Mesenchymal stem cell (in vitro differentiated cells and primary cell): ENCODE data around the gene GNAZ.

Experiments used
- DNase-seq: peaks from one replicate; pipeline ENCODE4 v3.0.0-alpha.2; 2013
- H2AFZ ChIP-seq: one replicate; pipeline ENCODE4 v1.6.1; 2013; ENCODE audit warnings: low read depth, mild to moderate bottlenecking, control low read depth, inconsistent platforms, low read length, moderate library complexity
- H2AK5ac ChIP-seq: 2 replicates; pipeline ENCODE4 v1.6.1; 2013; ENCODE audit warnings: low read length, moderate library complexity, mild to moderate bottlenecking, inconsistent platforms; ENCODE audit not compliant: severe bottlenecking
- H2BK120ac ChIP-seq: one replicate; pipeline ENCODE4 v1.6.1; 2013; ENCODE audit warnings: low read depth, mild to moderate bottlenecking, inconsistent platforms, low read length, moderate library complexity
- H2BK12ac ChIP-seq, 2 experiments: one replicate each; pipeline ENCODE4 v1.6.1; 2013; ENCODE audit warnings: inconsistent platforms in 2 of 2, low read length in 2 of 2, mild to moderate bottlenecking in 2 of 2, moderate library complexity in 2 of 2, control low read depth in 1 of 2
- H2BK15ac ChIP-seq: one replicate; pipeline ENCODE4 v1.6.1; 2013; ENCODE audit warnings: mild to moderate bottlenecking, low read depth, inconsistent platforms; ENCODE audit not compliant: poor library complexity, severe bottlenecking
- H2BK5ac ChIP-seq: 2 replicates; pipeline ENCODE4 v1.6.1; 2013; ENCODE audit warnings: low read depth, mild to moderate bottlenecking, low read length, control low read depth, inconsistent platforms; ENCODE audit not compliant: poor library complexity, severe bottlenecking
- H3K14ac ChIP-seq, 2 experiments: one replicate each; pipeline ENCODE4 v1.6.1; 2013; ENCODE audit warnings: inconsistent platforms in 2 of 2, low read length in 2 of 2, control low read depth in 1 of 2, mild to moderate bottlenecking in 1 of 2, moderate library complexity in 1 of 2
- H3K18ac ChIP-seq, 2 experiments: one replicate each; pipeline ENCODE4 v1.6.1; 2013; ENCODE audit warnings: inconsistent platforms in 2 of 2, low read length in 2 of 2, control low read depth in 1 of 2, low read depth in 1 of 2, mild to moderate bottlenecking in 1 of 2
- H3K23ac ChIP-seq, 2 experiments: one replicate each; pipeline ENCODE4 v1.6.1; 2013; ENCODE audit warnings: inconsistent platforms in 2 of 2, low read length in 2 of 2, mild to moderate bottlenecking in 2 of 2, moderate library complexity in 2 of 2, control low read depth in 1 of 2
- H3K27ac ChIP-seq: 2 replicates; pipeline ENCODE4 v1.5.1; 2013; ENCODE audit warnings: mild to moderate bottlenecking, moderate library complexity, low read length, control low read depth, inconsistent platforms; ENCODE audit not compliant: poor library complexity, severe bottlenecking
- H3K27me3 ChIP-seq, 2 experiments: 2 replicates each; pipeline versions ENCODE4 v1.6.1 to v1.7.0; 2013; ENCODE audit warnings: low read length in 2 of 2, mild to moderate bottlenecking in 2 of 2, moderate library complexity in 2 of 2, control low read depth in 1 of 2, inconsistent platforms in 1 of 2; ENCODE audit not compliant: control insufficient read depth in 1 of 2, insufficient read depth in 1 of 2
- H3K36me3 ChIP-seq, 2 experiments: 2 replicates each; pipeline versions ENCODE4 v1.6.1 to v1.7.0; 2013; ENCODE audit warnings: low read length in 2 of 2, control low read depth in 1 of 2, inconsistent platforms in 1 of 2, low read depth in 1 of 2, mild to moderate bottlenecking in 1 of 2; ENCODE audit not compliant: insufficient read depth in 2 of 2, control insufficient read depth in 1 of 2
- H3K4ac ChIP-seq, 2 experiments: one replicate each; pipeline ENCODE4 v1.6.1; 2013; ENCODE audit warnings: inconsistent platforms in 2 of 2, low read length in 2 of 2, mild to moderate bottlenecking in 2 of 2, moderate library complexity in 2 of 2, control low read depth in 1 of 2, low read depth in 1 of 2
- H3K4me1 ChIP-seq: 2 replicates; pipeline ENCODE4 v1.6.1; 2013; ENCODE audit warnings: low read depth, low read length, control low read depth; ENCODE audit not compliant: control insufficient read depth, insufficient read depth
- H3K4me2 ChIP-seq: 2 replicates; pipeline ENCODE4 v1.6.1; 2013; ENCODE audit warnings: low read length, mild to moderate bottlenecking, inconsistent platforms; ENCODE audit not compliant: poor library complexity, severe bottlenecking
- H3K4me3 ChIP-seq, 2 experiments: 2 replicates each; pipeline versions ENCODE4 v1.5.1 to v1.7.0; 2013; ENCODE audit warnings: low read length in 2 of 2, mild to moderate bottlenecking in 2 of 2, control low read depth in 1 of 2, low read depth in 1 of 2; ENCODE audit not compliant: insufficient read depth in 1 of 2
- H3K79me1 ChIP-seq: replicated peaks from 2 replicates; pipeline ENCODE4 v1.6.1; 2013; ENCODE audit warnings: mild to moderate bottlenecking, control low read depth, low read length, inconsistent platforms; ENCODE audit not compliant: poor library complexity, severe bottlenecking
- H3K9ac ChIP-seq: 2 replicates; pipeline ENCODE4 v1.7.0; 2013; ENCODE audit warnings: mild to moderate bottlenecking, low read length, moderate library complexity
- H3K9me3 ChIP-seq: 2 replicates; pipeline ENCODE4 v1.7.0; 2013; ENCODE audit warnings: mild to moderate bottlenecking, low read length; ENCODE audit not compliant: control insufficient read depth
- H4K8ac ChIP-seq: one replicate; pipeline ENCODE4 v1.6.1; 2013; ENCODE audit warnings: inconsistent platforms, mild to moderate bottlenecking, low read length, moderate library complexity
- H4K91ac ChIP-seq: one replicate; pipeline ENCODE4 v1.6.1; 2013; ENCODE audit warnings: mild to moderate bottlenecking, low read length, inconsistent platforms
- WGBS: methylation state at CpG from one replicate; pipeline ENCODE4 v1.1.7; 2013; ENCODE audit warnings: mixed read lengths; 5-methylcytosine and 5-hydroxymethylcytosine counted together

Gene GNAZ

DNA sequence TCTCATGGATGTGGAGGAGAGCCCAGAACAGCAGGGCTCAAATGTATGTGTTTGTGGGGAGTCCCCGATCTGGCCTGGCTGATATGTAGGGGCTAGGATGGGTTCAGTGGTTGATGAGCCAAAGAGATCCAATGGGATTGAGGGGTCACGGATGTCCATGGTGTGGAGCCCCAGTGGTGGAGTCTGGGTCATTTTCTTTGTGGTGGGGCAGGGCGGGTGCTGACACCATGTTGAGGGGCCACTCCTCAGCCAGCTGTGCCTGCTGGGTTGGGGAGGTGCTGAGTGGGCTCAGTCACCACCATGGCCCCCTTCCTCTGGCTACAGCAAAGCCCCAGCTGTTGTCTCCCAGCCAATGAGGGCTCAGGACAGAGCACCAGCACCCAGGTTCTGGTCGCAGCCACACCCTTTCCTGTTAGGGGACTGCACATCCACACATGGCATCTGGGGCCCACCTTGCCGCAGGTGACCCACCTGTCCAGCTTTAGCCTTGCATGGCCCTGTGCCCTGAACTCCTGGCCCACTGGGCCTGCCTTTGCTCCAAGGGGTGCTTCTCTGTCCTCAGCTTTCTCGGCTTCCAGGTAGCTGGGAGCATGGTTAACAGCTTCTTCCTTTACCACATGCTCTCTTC lies 3.2 kb upstream of the GNAZ start:
- H3K4me3 ChIP-seq = no peak overlapping the region
- no peaks in the 10 kb centered on the region for H3K79me1 ChIP-seq
- H4K91ac ChIP-seq = no peak overlapping the region
- H3K23ac ChIP-seq = no peak overlapping the region
- no peak overlapping the region for H2BK12ac ChIP-seq
- no peak overlapping the region for H3K9ac ChIP-seq
- H3K27me3 ChIP-seq = peaks cover 49% of the 10 kb centered on the region in 2 experiments
- no peak overlapping the region for H3K4ac ChIP-seq
- H3K4me1 ChIP-seq = peaks cover 14% of the 10 kb centered on the region
- H2AK5ac ChIP-seq = no peak overlapping the region
- H2BK5ac ChIP-seq = no peak overlapping the region
- no peak for DNase-seq
- H3K18ac ChIP-seq = no peak overlapping the region
- no peak overlapping the region for H3K14ac ChIP-seq
- no peak overlapping the region for H2AFZ ChIP-seq
- no peak overlapping the region for H3K4me2 ChIP-seq
- 84% methylated on average over 6 of the region's 6 CpGs for WGBS
- no peaks in the 10 kb centered on the region for H3K36me3 ChIP-seq
- no peak overlapping the region for H3K27ac ChIP-seq
- H2BK15ac ChIP-seq = no peak overlapping the region
- H3K9me3 ChIP-seq = no peaks in the 10 kb centered on the region
- H2BK120ac ChIP-seq = no peak overlapping the region
- no peak overlapping the region for H4K8ac ChIP-seq

DNA sequence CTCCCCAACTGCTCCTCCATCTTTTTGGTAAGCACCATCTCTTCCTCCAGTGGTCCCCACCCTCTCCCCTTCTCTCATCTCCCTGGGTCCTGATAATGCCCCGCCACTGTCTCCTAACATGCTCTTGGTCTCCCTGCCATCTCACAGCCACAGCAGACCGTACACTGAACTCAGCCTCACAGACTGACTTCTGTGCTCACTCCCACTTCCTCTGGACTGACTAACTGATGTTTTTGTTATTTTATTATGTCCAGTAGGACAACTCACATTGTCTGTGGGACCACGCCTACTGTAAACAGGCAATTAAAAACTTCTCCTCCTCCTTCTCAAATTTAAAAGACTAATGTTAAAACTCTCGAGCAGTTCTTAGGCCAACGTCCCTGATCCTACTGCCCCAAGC lies 2.6 kb upstream of the GNAZ start:
- no peak overlapping the region for H3K4ac ChIP-seq
- no peak overlapping the region for H2BK5ac ChIP-seq
- H2BK12ac ChIP-seq = no peak overlapping the region
- H3K14ac ChIP-seq = no peak overlapping the region
- H3K4me3 ChIP-seq = no peak overlapping the region
- H3K4me1 ChIP-seq = peaks cover 17% of the 10 kb centered on the region
- H3K27ac ChIP-seq = no peak overlapping the region
- DNase-seq = no peak
- no peak overlapping the region for H4K8ac ChIP-seq
- no peak overlapping the region for H3K4me2 ChIP-seq
- no peaks in the 10 kb centered on the region for H3K79me1 ChIP-seq
- peaks cover 53 to 54% of the 10 kb centered on the region in 2 experiments for H3K27me3 ChIP-seq
- H2AFZ ChIP-seq = no peak overlapping the region
- H4K91ac ChIP-seq = no peak overlapping the region
- H3K9ac ChIP-seq = no peak overlapping the region
- H3K36me3 ChIP-seq = no peaks in the 10 kb centered on the region
- no peak overlapping the region for H3K18ac ChIP-seq
- no peak overlapping the region for H3K23ac ChIP-seq
- H3K9me3 ChIP-seq = no peaks in the 10 kb centered on the region
- H2BK120ac ChIP-seq = no peak overlapping the region
- H2BK15ac ChIP-seq = no peak overlapping the region
- H2AK5ac ChIP-seq = no peak overlapping the region
- 73% methylated on average over 5 of the region's 5 CpGs for WGBS

DNA sequence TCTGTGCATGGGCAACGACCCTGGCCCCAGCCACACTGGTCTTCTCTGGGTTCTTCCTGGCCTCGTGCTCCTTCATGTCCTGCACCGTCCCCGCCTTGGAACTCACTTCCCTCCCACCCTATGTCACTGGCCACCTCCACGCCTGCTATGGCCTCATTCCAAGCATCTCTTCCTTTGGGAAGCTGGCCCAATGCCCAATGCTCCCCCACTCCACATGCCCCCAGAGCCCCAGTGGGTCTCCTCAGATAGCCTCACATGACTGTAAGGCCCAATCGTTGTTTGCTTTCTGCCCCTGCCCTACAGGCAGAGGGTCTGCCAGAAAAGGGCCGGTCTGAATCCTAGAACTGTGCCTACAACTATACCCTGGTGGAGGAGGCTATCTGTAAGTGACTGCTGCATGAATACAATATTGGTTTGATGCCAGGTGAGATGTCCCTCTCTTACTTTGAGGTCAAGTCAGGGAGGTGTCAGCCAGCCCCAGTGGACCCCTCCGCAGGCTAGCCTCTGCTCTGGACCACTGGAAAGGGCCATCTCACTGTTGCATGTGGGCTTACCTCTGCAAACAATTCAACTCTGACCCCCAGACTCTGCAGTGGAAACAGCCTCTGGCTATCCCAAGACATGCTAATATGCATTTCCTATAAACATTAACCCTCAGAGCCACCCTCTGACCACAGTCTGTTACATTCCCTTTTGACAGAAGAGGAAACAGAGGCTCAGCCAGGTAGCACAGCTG lies 2.1 kb upstream of the GNAZ start:
- no peak overlapping the region for H2BK120ac ChIP-seq
- H2BK5ac ChIP-seq = no peak overlapping the region
- H4K8ac ChIP-seq = no peak overlapping the region
- DNase-seq = no peak
- H3K4me1 ChIP-seq = peaks cover 22% of the 10 kb centered on the region
- H2BK12ac ChIP-seq = no peak overlapping the region
- H3K27me3 ChIP-seq = peaks cover 54 to 59% of the 10 kb centered on the region in 2 experiments
- no peak overlapping the region for H4K91ac ChIP-seq
- H3K23ac ChIP-seq = no peak overlapping the region
- no peaks in the 10 kb centered on the region for H3K9me3 ChIP-seq
- H3K4me3 ChIP-seq = no peak overlapping the region
- no peak overlapping the region for H3K9ac ChIP-seq
- no peak overlapping the region for H3K27ac ChIP-seq
- no peak overlapping the region for H3K18ac ChIP-seq
- no peak overlapping the region for H2AFZ ChIP-seq
- H3K4me2 ChIP-seq = no peak overlapping the region
- 71% methylated on average over 8 of the region's 8 CpGs for WGBS
- H3K4ac ChIP-seq = no peak overlapping the region
- no peaks in the 10 kb centered on the region for H3K79me1 ChIP-seq
- H2AK5ac ChIP-seq = no peak overlapping the region
- H3K14ac ChIP-seq = no peak overlapping the region
- H3K36me3 ChIP-seq = no peaks in the 10 kb centered on the region
- no peak overlapping the region for H2BK15ac ChIP-seq

GRCh38 chr22:23068832-23069385 lies 1.4 kb upstream of the GNAZ start:
- peaks cover 22% of the 10 kb centered on the region for H3K4me1 ChIP-seq
- H3K4ac ChIP-seq = no peak overlapping the region
- H3K14ac ChIP-seq = no peak overlapping the region
- H3K9me3 ChIP-seq = no peaks in the 10 kb centered on the region
- no peak overlapping the region for H2BK120ac ChIP-seq
- no peak overlapping the region for H3K4me2 ChIP-seq
- H3K27ac ChIP-seq = no peak overlapping the region
- no peak overlapping the region for H3K4me3 ChIP-seq
- H4K91ac ChIP-seq = no peak overlapping the region
- H3K27me3 ChIP-seq = peaks cover 59 to 60% of the 10 kb centered on the region in 2 experiments
- H2AFZ ChIP-seq = no peak overlapping the region
- H3K18ac ChIP-seq = no peak overlapping the region
- 81% methylated on average over 8 of the region's 8 CpGs for WGBS
- H2BK12ac ChIP-seq = no peak overlapping the region
- H3K36me3 ChIP-seq = peaks cover 0 to 4% of the 10 kb centered on the region in 2 experiments
- H2AK5ac ChIP-seq = no peak overlapping the region
- no peaks in the 10 kb centered on the region for H3K79me1 ChIP-seq
- no peak for DNase-seq
- H3K9ac ChIP-seq = no peak overlapping the region
- H2BK15ac ChIP-seq = no peak overlapping the region
- no peak overlapping the region for H4K8ac ChIP-seq
- no peak overlapping the region for H2BK5ac ChIP-seq
- H3K23ac ChIP-seq = no peak overlapping the region
